Melanocyte of skin (primary cell): ENCODE data around the gene TAF1A. TPM values are rescaled to one million over a fixed set of nuclear protein-coding genes. Genes with fewer than 3 reads are reported as not detected.

ENCODE experiments used
- total RNA-seq, 2 donors: library from RNA; depleted of rRNA; stranded (reverse); fragments of >200 nt; gene quantifications; 2 replicates each; pipeline ENCODE4 v1.2.3, GENCODE V29; 2012

Gene TAF1A
- 10 to 100 TPM in 1 of 2 donors, 1 to 10 TPM in 1; 7.2 to 15.0 TPM for total RNA-seq

DNA sequence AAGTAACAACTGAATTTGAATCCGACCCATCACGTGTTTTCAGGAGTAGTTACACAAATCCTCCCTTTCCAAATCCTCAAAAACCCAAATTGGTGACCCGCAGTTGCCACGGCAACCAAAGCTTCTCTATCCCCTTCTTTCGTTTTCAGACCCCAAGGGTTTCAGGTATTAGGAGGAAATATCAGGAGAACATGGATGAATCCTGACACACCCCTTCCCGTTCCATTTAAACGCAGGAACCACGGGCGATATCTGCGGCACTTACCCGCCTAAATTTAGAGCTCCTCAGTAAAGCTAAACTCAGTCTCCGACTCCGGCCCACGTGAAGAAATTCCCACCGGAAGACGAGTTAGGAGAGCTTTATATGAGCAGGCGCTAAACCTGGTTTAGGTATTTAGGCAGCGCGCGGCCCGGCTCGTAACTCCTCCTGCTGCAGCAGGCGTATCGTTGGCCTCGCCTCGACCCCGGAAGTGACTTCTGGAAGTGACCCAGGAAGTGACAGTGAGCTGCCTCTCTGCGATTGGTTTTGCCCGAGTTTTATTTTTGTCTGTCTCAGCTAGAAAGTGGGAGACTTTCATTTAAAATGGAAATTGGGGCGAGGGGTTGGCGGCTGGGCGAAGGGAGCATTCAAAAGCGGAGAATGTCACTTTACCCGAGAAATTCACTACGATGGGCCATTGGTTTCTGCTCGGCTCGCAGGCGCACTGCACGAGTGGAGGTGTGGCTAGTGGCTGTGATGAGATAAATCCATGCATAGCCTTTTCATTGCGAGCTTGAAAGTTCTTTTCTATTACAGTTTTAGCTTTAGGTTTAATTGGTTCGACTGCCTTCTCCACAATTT is at the start of gene TAF1A:
Gene TAF1A, minus strand, starts transcription at position 472 of the 841 bp plus-strand sequence.

DNA sequence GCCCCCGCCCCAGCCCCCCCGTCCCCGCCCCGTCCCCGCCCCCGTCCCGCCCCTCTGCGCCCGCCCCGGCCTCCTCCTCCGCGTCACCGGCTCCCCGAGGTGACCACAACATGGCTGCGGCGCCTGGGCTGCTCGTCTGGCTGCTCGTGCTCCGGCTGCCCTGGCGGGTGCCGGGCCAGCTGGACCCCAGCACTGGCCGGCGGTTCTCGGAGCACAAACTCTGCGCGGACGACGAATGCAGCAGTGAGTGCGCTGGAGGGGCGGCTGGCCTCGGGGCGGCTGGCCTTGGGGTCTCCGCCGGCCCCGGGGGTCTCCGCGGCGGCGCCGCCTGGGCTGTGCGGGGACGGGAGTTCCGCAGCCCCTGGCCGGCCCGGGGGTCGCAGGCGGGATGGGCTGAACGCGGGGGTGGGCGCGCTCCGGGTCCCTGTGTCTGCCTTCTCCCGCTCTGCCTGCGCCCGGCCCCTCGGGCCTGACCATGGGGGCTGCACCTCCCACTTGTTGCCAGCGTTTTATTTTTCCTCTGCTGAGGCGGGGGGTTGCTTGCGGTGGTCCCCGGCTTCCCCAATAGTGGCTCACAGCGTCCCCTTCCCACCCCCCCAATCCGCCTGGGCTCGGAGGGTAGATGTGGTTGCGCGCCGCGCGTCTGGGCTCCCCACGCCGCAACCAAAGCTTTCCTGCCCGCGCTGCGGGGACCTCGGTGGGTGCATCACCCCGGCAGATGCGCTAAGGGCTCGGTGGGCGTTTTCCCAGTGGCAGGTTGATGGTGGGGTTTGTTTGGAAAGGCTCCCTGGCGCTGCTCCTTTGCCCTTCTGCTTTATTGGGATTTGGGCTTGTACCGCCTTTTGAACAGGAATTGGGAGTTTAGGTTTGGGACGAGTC is 28.5 kb upstream of the TAF1A start, which contains the start of gene MIA3:
Gene MIA3, plus strand, starts transcription at position 97 of the 879 bp plus-strand sequence. Its CDS starts 14 bp downstream, at position 111.

DNA sequence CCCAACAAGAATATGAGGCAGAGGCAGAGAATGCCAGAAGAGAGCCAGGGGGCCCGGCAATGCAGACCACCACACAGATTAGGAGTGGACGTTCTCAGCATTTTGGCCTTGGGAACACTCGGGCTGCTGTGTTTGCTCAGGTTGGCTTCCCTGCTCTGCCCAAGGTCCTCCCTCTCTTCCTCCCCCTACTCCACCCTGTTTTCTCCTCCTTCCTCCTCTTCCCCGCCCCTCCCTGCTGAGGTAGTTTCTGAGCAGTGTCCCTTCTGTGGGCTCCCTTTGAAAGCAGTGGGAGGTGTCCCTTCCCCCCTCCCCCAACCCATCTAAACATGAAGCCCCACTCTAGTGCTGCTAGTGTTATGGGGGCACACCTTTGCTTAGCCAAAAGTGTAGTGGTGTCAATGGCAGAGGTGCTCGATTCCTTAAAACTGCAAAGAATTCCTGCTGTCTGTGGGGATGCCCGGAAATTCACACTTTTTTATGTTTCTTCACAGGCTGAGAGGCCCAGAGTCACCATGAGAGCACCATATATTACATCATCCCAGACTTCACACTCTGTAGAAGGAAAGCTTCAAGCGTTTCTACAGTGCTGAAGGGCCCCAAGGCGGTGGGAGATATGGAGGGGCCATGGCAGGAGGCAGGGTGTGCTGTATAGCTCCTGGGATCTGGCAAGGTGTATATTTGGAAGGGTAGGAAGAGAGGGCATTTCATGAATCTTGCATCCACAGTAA is 41.6 kb downstream of the TAF1A start, which contains the start of gene HHIPL2:
Gene HHIPL2, minus strand, starts transcription at position 161 of the 728 bp plus-strand sequence. Its CDS starts 60 bp downstream, at position 101.

Other genes starting within 250 kb of the TAF1A start
- gene HHIPL2, start 41.8 kb downstream of the TAF1A start, total RNA-seq = under 1 TPM in 1 of 2 donors, not detected in 1; under 0.01 TPM
- 10 to 100 TPM; 39.3 to 41.6 TPM for gene MIA3, start 28.2 kb upstream of the TAF1A start, total RNA-seq
- gene AIDA, start 122.6 kb upstream of the TAF1A start, total RNA-seq = 10 to 100 TPM; 27.9 to 44.6 TPM
- gene BROX, start 122.6 kb upstream of the TAF1A start, total RNA-seq = 10 to 100 TPM; 56.6 to 62.6 TPM
- under 1 TPM in 1 of 2 donors, not detected in 1; under 0.01 TPM for gene FAM177B, start 147.3 kb upstream of the TAF1A start, total RNA-seq
- 10 to 100 TPM in 1 of 2 donors, 1 to 10 TPM in 1; 10.0 to 11.4 TPM for gene DISP1, start 225.1 kb upstream of the TAF1A start, total RNA-seq